DMS 273 (cell line): ENCODE measurements around the gene LITAFD.

Source experiments
- DNase-seq: peaks from one replicate; lab custom pipeline; 2025; ENCODE audit not compliant: unreplicated experiment; lab: John Stamatoyannopoulos, UW

The LITAFD gene

GRCh38 chr16:8890549-8890921 is 8.4 kb downstream of the LITAFD start:
- no peak for DNase-seq

GRCh38 chr16:8892101-8892575 is 10.0 kb downstream of the LITAFD start:
- DNase-seq = no peak

- no peak for DNase-seq
Observed at GRCh38 chr16:8893426-8893825, 11.3 kb downstream of the LITAFD start.

- DNase-seq = no peak
Observed at GRCh38 chr16:8893976-8894690, 12.0 kb downstream of the LITAFD start.

GRCh38 chr16:8894736-8895334 is 12.7 kb downstream of the LITAFD start:
- no peak for DNase-seq

- DNase-seq = no peak
Observed at GRCh38 chr16:8898660-8899318, 16.6 kb downstream of the LITAFD start.

GRCh38 chr16:8899709-8900317 is 17.7 kb downstream of the LITAFD start:
- DNase-seq = no peak

GRCh38 chr16:8900343-8900742 is 18.2 kb downstream of the LITAFD start:
- DNase-seq = no peak

GRCh38 chr16:8901320-8901861 is 19.2 kb downstream of the LITAFD start:
- DNase-seq = no peak

GRCh38 chr16:8903004-8903403 is 20.9 kb downstream of the LITAFD start:
- DNase-seq = no peak

- no peak for DNase-seq
Observed at GRCh38 chr16:8904018-8904430, 21.9 kb downstream of the LITAFD start.

GRCh38 chr16:8905168-8905762 is 23.1 kb downstream of the LITAFD start:
- DNase-seq = peak; percentile 60

GRCh38 chr16:8905795-8906591 is 23.8 kb downstream of the LITAFD start:
- peak; percentile 26 for DNase-seq

GRCh38 chr16:8907096-8907495 is 24.9 kb downstream of the LITAFD start:
- no peak for DNase-seq

- DNase-seq = no peak
Observed at GRCh38 chr16:8908810-8909468, 26.8 kb downstream of the LITAFD start.

GRCh38 chr16:8910811-8911210 is 28.7 kb downstream of the LITAFD start:
- DNase-seq = no peak

- no peak for DNase-seq
Observed at GRCh38 chr16:8912793-8913192, 30.6 kb downstream of the LITAFD start.

GRCh38 chr16:8914098-8914497 is 31.9 kb downstream of the LITAFD start:
- no peak for DNase-seq

- no peak for DNase-seq
Observed at GRCh38 chr16:8915722-8916301, 33.7 kb downstream of the LITAFD start.
